ENCODE measurements around the gene SPRED1. TPM values are rescaled to one million over a fixed set of nuclear protein-coding genes. Genes with fewer than 3 reads are reported as not detected.
A peak's percentile ranks its signal among the peaks of the same experiment; 100 is the strongest.

The SPRED1 gene
- total RNA-seq, 2 experiments from 2014 or later: 0.03 to 0.05 TPM

DNA sequence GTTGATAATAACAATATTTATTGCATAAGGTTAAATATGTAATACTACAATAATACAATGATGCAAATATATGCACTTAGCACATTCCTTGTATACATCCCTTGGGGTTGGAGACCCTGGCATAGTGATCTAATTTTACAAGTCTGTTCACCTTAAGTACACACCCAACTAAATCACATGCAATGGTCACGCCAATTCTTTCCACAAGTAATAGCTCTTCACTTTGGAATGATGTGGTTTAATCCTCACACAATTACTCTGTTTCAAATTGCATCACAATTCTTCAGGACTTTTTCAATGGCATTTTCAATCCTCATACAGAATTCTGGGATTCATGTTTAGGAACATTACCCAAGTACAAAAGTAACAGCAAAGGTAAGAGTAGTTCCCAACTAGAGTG lies 27.3 kb upstream of the SPRED1 start:
- Histone ChIP-seq H3K9me3 (ENCODE audit: control insufficient read depth in 1 of 2, insufficient read depth in 1 of 2, low read length in 2 of 2) (no peaks in the 10 kb centered on the region), H3K4me1 (ENCODE audit: insufficient read depth, low read length) (no peaks in the 10 kb centered on the region), H3K4me3 (ENCODE audit: low read length) (no peak overlapping the region), H3K27ac (ENCODE audit: low read depth in 1 of 2, low read length in 2 of 2) (no peak overlapping the region), H3K27me3 (ENCODE audit: control insufficient read depth in 1 of 2, insufficient read depth in 2 of 2, low read length in 2 of 2) (no peaks in the 10 kb centered on the region), H3K36me3 (ENCODE audit: insufficient read depth, low read length) (no peaks in the 10 kb centered on the region)
- ChIA-PET POLR2A (no interaction called here), CTCF (interaction anchor here (0.5 kb wide), 1 partner anchor 59 kb away, joined by 5 read pairs; no protein-coding TSS in a partner anchor)
- intact Hi-C loops (cut with DNase I, micrococcal nuclease): no loop called here
- Mint-ChIP-seq H3K27ac (no peak overlapping the region), H3K4me3 (no peak overlapping the region), H3K9me3 (no peaks in the 10 kb centered on the region), H3K27me3 (no peaks in the 10 kb centered on the region), H3K36me3 (ENCODE audit: low read depth) (no peaks in the 10 kb centered on the region), H3K4me1 (ENCODE audit: low read depth) (no peaks in the 10 kb centered on the region)
- no peak for TF ChIP-seq CTCF (IDR thresholded peaks at IDR 0.05)
- DNase-seq (no peak), ATAC-seq (ENCODE audit: poor library complexity) (no peak)

- POLR2A ChIA-PET: no interaction called here
- H3K9me3 Mint-ChIP-seq: no peaks in the 10 kb centered on the region
These were observed 25.9 kb upstream of the SPRED1 start for GRCh38 chr15:38226608-38227266.

GRCh38 chr15:38227941-38228340 lies 24.7 kb upstream of the SPRED1 start:
- ChIA-PET POLR2A (no interaction called here), CTCF (no interaction called here)
- no peaks in the 10 kb centered on the region for H3K27me3 Mint-ChIP-seq
- H3K27me3 ChIP-seq (ENCODE audit: control insufficient read depth in 1 of 2, insufficient read depth in 2 of 2, low read length in 2 of 2): no peaks in the 10 kb centered on the region
- no peak overlapping the region for H3K4me3 Mint-ChIP-seq
- no peaks in the 10 kb centered on the region for H3K36me3 Mint-ChIP-seq (ENCODE audit: low read depth)
- H3K4me3 ChIP-seq (ENCODE audit: low read length): no peak overlapping the region
- no peak overlapping the region for H3K27ac Mint-ChIP-seq
- ATAC-seq (ENCODE audit: poor library complexity): no peak
- no peaks in the 10 kb centered on the region for H3K4me1 Mint-ChIP-seq (ENCODE audit: low read depth)
- H3K9me3 ChIP-seq (ENCODE audit: control insufficient read depth in 1 of 2, insufficient read depth in 1 of 2, low read length in 2 of 2): no peaks in the 10 kb centered on the region
- TF ChIP-seq CTCF (IDR thresholded peaks at IDR 0.05): no peak
- H3K9me3 Mint-ChIP-seq: no peaks in the 10 kb centered on the region
- DNase-seq: no peak
- no peaks in the 10 kb centered on the region for H3K36me3 ChIP-seq (ENCODE audit: insufficient read depth, low read length)
- H3K27ac ChIP-seq (ENCODE audit: low read depth in 1 of 2, low read length in 2 of 2): no peak overlapping the region
- intact Hi-C loops (cut with DNase I, micrococcal nuclease): no loop called here
- no peaks in the 10 kb centered on the region for H3K4me1 ChIP-seq (ENCODE audit: insufficient read depth, low read length)

More at GRCh38 chr15:38226608-38227266, 25.9 kb upstream of the SPRED1 start:
- intact Hi-C loops (cut with DNase I, micrococcal nuclease): no loop called here
- no peak overlapping the region for H3K4me3 ChIP-seq (ENCODE audit: low read length)
- no peak for TF ChIP-seq CTCF (IDR thresholded peaks at IDR 0.05)
- H3K27me3 ChIP-seq (ENCODE audit: control insufficient read depth in 1 of 2, insufficient read depth in 2 of 2, low read length in 2 of 2): no peaks in the 10 kb centered on the region
- Mint-ChIP-seq H3K27ac (no peak overlapping the region), H3K27me3 (no peaks in the 10 kb centered on the region), H3K4me3 (no peak overlapping the region), H3K4me1 (ENCODE audit: low read depth) (no peaks in the 10 kb centered on the region), H3K36me3 (ENCODE audit: low read depth) (no peaks in the 10 kb centered on the region)
- DNase-seq: peak in 1 of 14 experiments; percentile 9
- ATAC-seq (ENCODE audit: poor library complexity): no peak
- no peaks in the 10 kb centered on the region for H3K9me3 ChIP-seq (ENCODE audit: control insufficient read depth in 1 of 2, insufficient read depth in 1 of 2, low read length in 2 of 2)
- CTCF ChIA-PET: no interaction called here
- no peaks in the 10 kb centered on the region for H3K4me1 ChIP-seq (ENCODE audit: insufficient read depth, low read length)
- H3K27ac ChIP-seq (ENCODE audit: low read depth in 1 of 2, low read length in 2 of 2): no peak overlapping the region
- no peaks in the 10 kb centered on the region for H3K36me3 ChIP-seq (ENCODE audit: insufficient read depth, low read length)

Data from CD4-positive, alpha-beta T cell (primary cell).